SU-DHL-6 (cell line): ENCODE results near the gene LSM14B.
A peak's percentile ranks its signal among the peaks of the same experiment; 100 is the strongest.

Experiments
- H2AFZ ChIP-seq: fragments of 200-600 bp; sonication (generic); 2 replicates; pipeline ENCODE4 v1.6.1; 2014; ENCODE audit warnings: low read depth, mild to moderate bottlenecking, moderate library complexity, mixed read lengths, antibody characterized with exemption, low read length; ENCODE audit not compliant: severe bottlenecking
- H3F3A ChIP-seq: fragments of 200-600 bp; shearing (Covaris generic); 2 replicates; pipeline ENCODE4 v1.6.0; 2016; ENCODE audit warnings: antibody characterized with exemption, mild to moderate bottlenecking; ENCODE audit not compliant: insufficient read depth
- H3K27ac ChIP-seq: fragments of 200-600 bp; sonication (generic); 2 replicates; pipeline ENCODE4 v1.5.1; 2016; ENCODE audit warnings: low read depth, mild to moderate bottlenecking, low read length, moderate library complexity, mixed read lengths
- H3K27me3 ChIP-seq: fragments of 200-600 bp; sonication (generic), shearing (Covaris generic); 2 replicates; pipeline ENCODE4 v1.6.0; 2014; ENCODE audit warnings: mild to moderate bottlenecking, low read length
- H3K36me3 ChIP-seq: fragments of 200-600 bp; sonication (generic); 2 replicates; pipeline ENCODE4 v1.6.1; 2014; ENCODE audit warnings: mild to moderate bottlenecking, low read length, mixed read lengths
- H3K4me2 ChIP-seq: fragments of 300-600, 200-600 bp; shearing (Covaris generic), sonication (generic); 2 replicates; pipeline ENCODE4 v1.6.0; 2014; ENCODE audit warnings: low read length, low read depth, mild to moderate bottlenecking; ENCODE audit not compliant: poor library complexity, severe bottlenecking
- H3K4me3 ChIP-seq: fragments of 200-600 bp; sonication (generic); 2 replicates; pipeline ENCODE4 v1.5.1; 2014; ENCODE audit warnings: antibody characterized with exemption, low read length, mild to moderate bottlenecking, mixed read lengths; ENCODE audit not compliant: insufficient read depth, poor library complexity, severe bottlenecking
- H3K79me2 ChIP-seq: fragments of 200-600 bp; sonication (generic); 2 replicates; pipeline ENCODE4 v1.6.1; 2014; ENCODE audit warnings: mild to moderate bottlenecking, low read length, moderate library complexity; ENCODE audit not compliant: insufficient read depth
- H3K9ac ChIP-seq: fragments of 200-600 bp; sonication (generic); 2 replicates; pipeline ENCODE4 v1.7.0; 2014; ENCODE audit warnings: mild to moderate bottlenecking, low read length
- H3K9me2 ChIP-seq: fragments of 200-600 bp; sonication (generic); replicated peaks from 2 replicates; pipeline ENCODE4 v1.6.1; 2014; ENCODE audit warnings: low read length; ENCODE audit not compliant: insufficient read depth
- H3K9me3 ChIP-seq: fragments of 200-600 bp; sonication (generic); 2 replicates; pipeline ENCODE4 v1.6.1; 2014; ENCODE audit warnings: low read length, mixed read lengths; ENCODE audit not compliant: insufficient read depth
- H4K20me1 ChIP-seq: fragments of 200-600 bp; sonication (generic); 2 replicates; pipeline ENCODE4 v1.6.1; 2014; ENCODE audit warnings: low read depth, mild to moderate bottlenecking, antibody characterized with exemption, low read length, moderate library complexity, mixed read lengths
- EZH2phosphoT487 ChIP-seq: fragments of 200-600 bp; sonication (generic), shearing (Covaris generic); conservative IDR thresholded peaks from 2 replicates; pipeline ENCODE4 v1.6.1; 2018; ENCODE audit warnings: mild to moderate bottlenecking, antibody characterized with exemption, low read length, moderate library complexity, mixed read lengths
- TF ChIP-seq, protein P1 (sequence below): fragments of 200-600 bp; sonication (generic); IDR thresholded peaks from one replicate; pipeline ENCODE4 v1.5.1; 2017; ENCODE audit warnings: antibody characterized with exemption, mild to moderate bottlenecking, low read length, moderate library complexity; ENCODE audit not compliant: insufficient read depth, poor library complexity, severe bottlenecking

LSM14B gene

DNA sequence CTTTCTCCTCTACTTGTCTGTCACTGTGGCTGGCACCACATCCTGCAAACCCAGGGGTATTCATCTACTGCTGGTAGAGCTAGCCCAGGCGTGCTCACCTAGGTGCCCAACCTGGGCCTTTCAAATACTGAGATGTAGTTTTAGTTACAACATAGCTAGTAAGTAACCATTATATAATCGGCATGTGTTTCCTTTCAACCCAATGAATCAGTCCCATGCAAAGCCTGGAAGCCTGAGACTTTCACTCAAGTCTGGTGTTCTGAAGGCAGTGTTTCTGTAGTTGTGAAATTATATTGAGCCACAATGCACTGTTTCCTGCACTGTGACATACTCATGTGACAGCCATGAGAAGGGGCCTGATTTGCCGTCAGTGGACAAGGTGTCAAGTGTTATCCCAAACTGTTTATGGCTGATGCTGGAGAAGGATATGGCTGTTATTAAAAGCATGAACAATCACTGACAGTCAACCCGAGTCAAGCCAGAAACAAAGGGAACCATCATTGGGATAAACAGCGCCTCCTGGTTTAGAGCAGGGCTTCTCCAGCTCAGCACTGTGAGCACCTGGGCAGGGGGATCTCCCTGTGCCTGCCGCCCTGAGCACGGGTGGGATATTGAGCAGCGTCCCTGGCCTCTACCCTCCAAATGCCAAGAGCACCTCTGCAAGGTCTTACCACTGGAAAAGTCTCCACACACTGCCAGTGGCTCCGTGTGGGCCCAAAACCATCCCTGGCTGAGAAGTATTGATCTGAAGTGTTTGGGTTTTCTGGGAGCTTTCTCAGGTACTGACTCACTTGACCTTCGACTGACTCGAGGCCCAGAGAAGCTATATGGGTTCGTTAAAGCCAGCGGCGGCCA lies 19.3 kb downstream of the LSM14B start:
- H3K9me3 ChIP-seq, result no peaks in the 10 kb centered on the region
- H3K27ac ChIP-seq, result peak overlapping the region; percentile 60; the same call in 1 of the 2 replicates
- H2AFZ ChIP-seq, result no peak overlapping the region
- H3K4me2 ChIP-seq, result peak overlapping the region; percentile 88
- peak overlapping the region; percentile 80 for H3K4me3 ChIP-seq
- H4K20me1 ChIP-seq, result peaks cover 4% of the 10 kb centered on the region; the same call in 1 of the 2 replicates
- peaks cover 7% of the 10 kb centered on the region for H3K36me3 ChIP-seq
- H3K27me3 ChIP-seq, result no peaks in the 10 kb centered on the region
- peaks cover 12% of the 10 kb centered on the region for H3F3A ChIP-seq
- H3K9me2 ChIP-seq, result no peaks in the 10 kb centered on the region
- H3K9ac ChIP-seq, result peak overlapping the region; percentile 76
- H3K79me2 ChIP-seq, result peaks cover 57% of the 10 kb centered on the region
- TF ChIP-seq, protein P1, sequence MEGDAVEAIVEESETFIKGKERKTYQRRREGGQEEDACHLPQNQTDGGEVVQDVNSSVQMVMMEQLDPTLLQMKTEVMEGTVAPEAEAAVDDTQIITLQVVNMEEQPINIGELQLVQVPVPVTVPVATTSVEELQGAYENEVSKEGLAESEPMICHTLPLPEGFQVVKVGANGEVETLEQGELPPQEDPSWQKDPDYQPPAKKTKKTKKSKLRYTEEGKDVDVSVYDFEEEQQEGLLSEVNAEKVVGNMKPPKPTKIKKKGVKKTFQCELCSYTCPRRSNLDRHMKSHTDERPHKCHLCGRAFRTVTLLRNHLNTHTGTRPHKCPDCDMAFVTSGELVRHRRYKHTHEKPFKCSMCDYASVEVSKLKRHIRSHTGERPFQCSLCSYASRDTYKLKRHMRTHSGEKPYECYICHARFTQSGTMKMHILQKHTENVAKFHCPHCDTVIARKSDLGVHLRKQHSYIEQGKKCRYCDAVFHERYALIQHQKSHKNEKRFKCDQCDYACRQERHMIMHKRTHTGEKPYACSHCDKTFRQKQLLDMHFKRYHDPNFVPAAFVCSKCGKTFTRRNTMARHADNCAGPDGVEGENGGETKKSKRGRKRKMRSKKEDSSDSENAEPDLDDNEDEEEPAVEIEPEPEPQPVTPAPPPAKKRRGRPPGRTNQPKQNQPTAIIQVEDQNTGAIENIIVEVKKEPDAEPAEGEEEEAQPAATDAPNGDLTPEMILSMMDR, result peak; percentile 28
- no peak for TF ChIP-seq EZH2phosphoT487

GRCh38 chr20:62142252-62143080 lies 20.2 kb downstream of the LSM14B start:
- peak overlapping the region; percentile 60 for H3K27ac ChIP-seq
- H3K4me3 ChIP-seq, result peak overlapping the region; percentile 80
- H3F3A ChIP-seq, result peaks cover 4% of the 10 kb centered on the region; the same call in 1 of the 2 replicates
- peaks cover 65% of the 10 kb centered on the region for H3K79me2 ChIP-seq
- H3K9me3 ChIP-seq, result no peaks in the 10 kb centered on the region
- H3K4me2 ChIP-seq, result peak overlapping the region; percentile 88
- H3K27me3 ChIP-seq, result no peaks in the 10 kb centered on the region
- no peak overlapping the region for H2AFZ ChIP-seq
- H3K9ac ChIP-seq, result peak overlapping the region; percentile 76
- no peak for TF ChIP-seq EZH2phosphoT487
- TF ChIP-seq, protein P1, result no peak
- H4K20me1 ChIP-seq, result peaks cover 4% of the 10 kb centered on the region; the same call in 1 of the 2 replicates
- H3K9me2 ChIP-seq, result no peaks in the 10 kb centered on the region
- H3K36me3 ChIP-seq, result peaks cover 5% of the 10 kb centered on the region

GRCh38 chr20:62143081-62143956 lies 21.0 kb downstream of the LSM14B start, which contains the start of the genes PSMA7 and SS18L1:
Gene PSMA7 (minus strand): TSS chr20:62143394. CDS start chr20:62143303, 91 bp downstream.
Gene SS18L1 (plus strand): TSS chr20:62143769. CDS start chr20:62143821, 52 bp downstream.
- Histone ChIP-seq H4K20me1 (peaks cover 4% of the 10 kb centered on the region; the same call in 1 of the 2 replicates), H3K9ac (peak within 1 kb of the TSS; percentile 76), H3K4me3 (peak within 1 kb of the TSS; percentile 80), H3K4me2 (peak within 1 kb of the TSS; percentile 88), H3K27ac (peak within 1 kb of the TSS; percentile 60), H3K27me3 (no peaks in the 10 kb centered on the region), H3F3A (no peaks in the 10 kb centered on the region), H3K9me2 (no peaks in the 10 kb centered on the region), H3K36me3 (peaks cover 5% of the 10 kb centered on the region; the same call in 1 of the 2 replicates), H3K79me2 (peaks cover 71% of the 10 kb centered on the region), H2AFZ (peak within 1 kb of the TSS; percentile 27), H3K9me3 (no peaks in the 10 kb centered on the region)
- no peak for TF ChIP-seq EZH2phosphoT487
- TF ChIP-seq, protein P1, result no peak
